ENCODE data around the gene AKAP13. TPM values are rescaled to one million over a fixed set of nuclear protein-coding genes. Genes with fewer than 3 reads are reported as not detected.

AKAP13 gene
- total and polyA plus RNA-seq, 2 of the 8 experiments (the other 6 are each of a cell fraction or from before 2014, with no cell fraction given) = 14.0 to 46.2 TPM

GRCh38 chr15:85794598-85795336 is 414.4 kb downstream of the AKAP13 start, which contains the start of gene KLHL25 (continued):
- TF ChIP-seq, protein P1, sequence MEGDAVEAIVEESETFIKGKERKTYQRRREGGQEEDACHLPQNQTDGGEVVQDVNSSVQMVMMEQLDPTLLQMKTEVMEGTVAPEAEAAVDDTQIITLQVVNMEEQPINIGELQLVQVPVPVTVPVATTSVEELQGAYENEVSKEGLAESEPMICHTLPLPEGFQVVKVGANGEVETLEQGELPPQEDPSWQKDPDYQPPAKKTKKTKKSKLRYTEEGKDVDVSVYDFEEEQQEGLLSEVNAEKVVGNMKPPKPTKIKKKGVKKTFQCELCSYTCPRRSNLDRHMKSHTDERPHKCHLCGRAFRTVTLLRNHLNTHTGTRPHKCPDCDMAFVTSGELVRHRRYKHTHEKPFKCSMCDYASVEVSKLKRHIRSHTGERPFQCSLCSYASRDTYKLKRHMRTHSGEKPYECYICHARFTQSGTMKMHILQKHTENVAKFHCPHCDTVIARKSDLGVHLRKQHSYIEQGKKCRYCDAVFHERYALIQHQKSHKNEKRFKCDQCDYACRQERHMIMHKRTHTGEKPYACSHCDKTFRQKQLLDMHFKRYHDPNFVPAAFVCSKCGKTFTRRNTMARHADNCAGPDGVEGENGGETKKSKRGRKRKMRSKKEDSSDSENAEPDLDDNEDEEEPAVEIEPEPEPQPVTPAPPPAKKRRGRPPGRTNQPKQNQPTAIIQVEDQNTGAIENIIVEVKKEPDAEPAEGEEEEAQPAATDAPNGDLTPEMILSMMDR (IDR thresholded peaks at IDR 0.05; ENCODE audit: control extremely low read depth in 1 of 3, insufficient read depth in 1 of 3, low read depth in 1 of 3, low read length in 3 of 3) = no peak
- TF ChIP-seq MAFK (IDR thresholded peaks at IDR 0.05; ENCODE audit: low read depth, low read length) (no peak), SIRT6 (IDR thresholded peaks at IDR 0.05; ENCODE audit: low read length) (no peak), KDM4A (IDR thresholded peaks at IDR 0.05; ENCODE audit: low read depth, low read length, severe bottlenecking) (peak; percentile 50)

Data from H1 (cell line).